Activated CD4-positive, alpha-beta T cell treated with anti-CD3 and anti-CD28 coated beads, Interleukin-2, amount 50 U/mL, for 1 hour (primary cell): ENCODE results near the gene APC2.

Source experiments
- DNase-seq: peaks from one replicate; pipeline ENCODE4 v3.0.0-alpha.2; 2020

Gene APC2

GRCh38 chr19:1447504-1447903 lies 2.4 kb upstream of the APC2 start:
- DNase-seq: no peak

GRCh38 chr19:1447944-1448343 lies 2.0 kb upstream of the APC2 start:
- no peak for DNase-seq

- no peak for DNase-seq
Observed at GRCh38 chr19:1450735-1451731, 1.1 kb downstream of the APC2 start.

- no peak for DNase-seq
Observed at GRCh38 chr19:1451916-1452801, 2.2 kb downstream of the APC2 start.

- DNase-seq: no peak
Observed at GRCh38 chr19:1452802-1453524, 3.0 kb downstream of the APC2 start.

GRCh38 chr19:1453525-1454364 lies 3.8 kb downstream of the APC2 start:
- no peak for DNase-seq

- DNase-seq: no peak
Observed at GRCh38 chr19:1455002-1455335, 5.0 kb downstream of the APC2 start.

- DNase-seq: peak; percentile 57
Observed at GRCh38 chr19:1455336-1456120, 5.6 kb downstream of the APC2 start.

GRCh38 chr19:1456121-1456900 lies 6.4 kb downstream of the APC2 start:
- DNase-seq: no peak

- DNase-seq: no peak
Observed at GRCh38 chr19:1457031-1457739, 7.3 kb downstream of the APC2 start.

GRCh38 chr19:1457892-1458291 lies 8.0 kb downstream of the APC2 start:
- no peak for DNase-seq

- no peak for DNase-seq
Observed at GRCh38 chr19:1459479-1459878, 9.6 kb downstream of the APC2 start.

- DNase-seq: no peak
Observed at GRCh38 chr19:1460033-1460995, 10.4 kb downstream of the APC2 start.

GRCh38 chr19:1461862-1462261 lies 11.9 kb downstream of the APC2 start:
- no peak for DNase-seq

- peak; percentile 39 for DNase-seq
Observed at GRCh38 chr19:1465191-1466016, 15.5 kb downstream of the APC2 start.

- no peak for DNase-seq
Observed at GRCh38 chr19:1466018-1466460, 16.1 kb downstream of the APC2 start.

GRCh38 chr19:1466461-1467214 lies 16.7 kb downstream of the APC2 start:
- DNase-seq: no peak
